Epithelial cell of esophagus (primary cell): Measurements from ENCODE around the gene DIP2C.

ENCODE experiments used
- DNase-seq: peaks from one replicate; pipeline ENCODE4 v3.0.0; 2010; ENCODE audit warnings: low read depth
- H3K4me3 ChIP-seq: 2 replicates; pipeline ENCODE4 v1.5.1; 2011; ENCODE audit warnings: mild to moderate bottlenecking, low read length, control low read depth
- TF ChIP-seq, protein P1 (sequence below): IDR thresholded peaks from 2 replicates; pipeline ENCODE4 v1.5.1; 2011; ENCODE audit warnings: low read depth, mild to moderate bottlenecking, low read length, control low read depth, inconsistent platforms; ENCODE audit not compliant: insufficient read depth; ENCODE audit errors: missing control alignments

The DIP2C gene

DNA sequence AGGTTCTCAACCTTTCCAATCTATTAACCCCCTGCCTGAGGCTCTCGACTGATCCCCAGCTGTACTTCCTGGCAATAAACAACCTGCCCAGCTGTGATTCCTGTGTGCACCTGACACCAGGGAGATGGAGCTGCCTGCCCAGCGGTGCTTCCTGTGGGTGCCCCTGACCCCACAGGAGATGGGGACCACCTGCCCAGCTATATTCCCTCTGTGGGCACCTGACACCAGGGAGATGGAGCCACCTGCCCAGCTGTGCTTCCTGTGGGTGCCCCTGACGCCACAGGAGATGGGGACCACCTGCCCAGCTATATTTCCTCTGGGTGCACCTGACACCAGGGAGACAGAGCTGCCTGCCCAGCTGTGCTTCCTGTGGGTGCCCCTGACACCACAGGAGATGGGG lies 184.0 kb downstream of the DIP2C start:
- no peak for DNase-seq
- no peak overlapping the region for H3K4me3 ChIP-seq
- TF ChIP-seq, protein P1, sequence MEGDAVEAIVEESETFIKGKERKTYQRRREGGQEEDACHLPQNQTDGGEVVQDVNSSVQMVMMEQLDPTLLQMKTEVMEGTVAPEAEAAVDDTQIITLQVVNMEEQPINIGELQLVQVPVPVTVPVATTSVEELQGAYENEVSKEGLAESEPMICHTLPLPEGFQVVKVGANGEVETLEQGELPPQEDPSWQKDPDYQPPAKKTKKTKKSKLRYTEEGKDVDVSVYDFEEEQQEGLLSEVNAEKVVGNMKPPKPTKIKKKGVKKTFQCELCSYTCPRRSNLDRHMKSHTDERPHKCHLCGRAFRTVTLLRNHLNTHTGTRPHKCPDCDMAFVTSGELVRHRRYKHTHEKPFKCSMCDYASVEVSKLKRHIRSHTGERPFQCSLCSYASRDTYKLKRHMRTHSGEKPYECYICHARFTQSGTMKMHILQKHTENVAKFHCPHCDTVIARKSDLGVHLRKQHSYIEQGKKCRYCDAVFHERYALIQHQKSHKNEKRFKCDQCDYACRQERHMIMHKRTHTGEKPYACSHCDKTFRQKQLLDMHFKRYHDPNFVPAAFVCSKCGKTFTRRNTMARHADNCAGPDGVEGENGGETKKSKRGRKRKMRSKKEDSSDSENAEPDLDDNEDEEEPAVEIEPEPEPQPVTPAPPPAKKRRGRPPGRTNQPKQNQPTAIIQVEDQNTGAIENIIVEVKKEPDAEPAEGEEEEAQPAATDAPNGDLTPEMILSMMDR, result no peak

DNA sequence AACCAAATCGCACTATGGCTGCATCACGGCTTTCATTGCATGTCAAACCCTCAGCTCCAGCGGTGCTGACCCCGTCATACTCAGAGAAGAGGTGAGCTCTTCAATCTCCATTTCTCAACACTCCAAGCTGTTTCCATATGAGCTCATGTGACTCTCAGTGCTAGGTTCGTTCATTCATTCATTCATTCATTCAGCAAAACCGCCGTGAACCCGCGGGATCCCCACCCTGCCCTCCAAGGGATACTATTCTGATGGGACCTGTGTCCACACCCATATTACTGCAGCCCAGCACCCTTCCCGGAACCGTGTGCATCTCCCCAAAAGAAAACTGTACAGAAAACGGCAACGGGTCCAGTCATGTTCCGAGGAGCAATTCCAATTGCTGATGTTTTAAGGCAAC lies 184.7 kb downstream of the DIP2C start:
- DNase-seq, result no peak
- TF ChIP-seq, protein P1, result no peak
- no peak overlapping the region for H3K4me3 ChIP-seq

DNA sequence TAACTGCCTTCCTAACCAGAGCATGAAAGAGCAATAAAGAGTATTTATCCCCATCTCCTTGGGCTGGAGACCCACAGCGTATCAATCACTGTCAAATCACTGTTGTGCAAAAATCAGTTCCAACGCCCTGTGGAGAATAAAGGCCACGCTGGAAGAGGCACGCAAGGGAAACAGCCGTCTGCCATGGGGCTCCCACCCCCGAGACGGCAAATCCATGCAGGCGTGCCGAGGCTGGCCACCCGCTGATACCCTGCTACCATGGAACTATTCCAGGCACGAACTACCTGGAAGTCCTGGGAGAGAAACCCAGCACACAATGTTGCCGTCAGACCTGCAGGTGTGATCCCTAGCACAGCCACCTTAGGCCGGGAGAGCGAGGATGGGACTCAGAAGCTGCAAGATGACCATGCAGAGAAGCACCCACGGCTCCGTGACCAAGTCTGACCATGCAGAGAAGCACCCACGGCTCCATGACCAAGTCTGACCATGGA lies 185.3 kb downstream of the DIP2C start:
- no peak for DNase-seq
- no peak overlapping the region for H3K4me3 ChIP-seq
- TF ChIP-seq, protein P1, result no peak

DNA sequence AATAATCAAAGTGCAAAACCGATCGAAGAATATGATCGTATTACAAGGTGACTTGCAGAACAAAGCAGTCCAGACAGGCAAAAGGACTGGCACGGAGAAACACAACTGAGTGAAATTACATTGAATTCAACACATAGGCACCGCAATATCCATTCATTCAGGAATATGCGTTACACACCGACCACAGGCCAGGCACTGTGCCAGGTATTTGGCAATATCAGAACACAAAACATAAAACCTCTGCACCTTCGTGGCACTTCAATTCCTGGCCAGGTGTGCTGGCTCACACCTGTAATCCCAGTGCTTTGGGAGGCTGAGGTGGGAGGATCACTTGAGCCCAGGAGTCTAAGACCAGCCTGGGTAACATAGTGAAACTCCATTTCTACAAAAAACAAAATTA lies 187.9 kb downstream of the DIP2C start:
- H3K4me3 ChIP-seq, result no peak overlapping the region
- TF ChIP-seq, protein P1, result no peak
- DNase-seq, result peak; percentile 79

DNA sequence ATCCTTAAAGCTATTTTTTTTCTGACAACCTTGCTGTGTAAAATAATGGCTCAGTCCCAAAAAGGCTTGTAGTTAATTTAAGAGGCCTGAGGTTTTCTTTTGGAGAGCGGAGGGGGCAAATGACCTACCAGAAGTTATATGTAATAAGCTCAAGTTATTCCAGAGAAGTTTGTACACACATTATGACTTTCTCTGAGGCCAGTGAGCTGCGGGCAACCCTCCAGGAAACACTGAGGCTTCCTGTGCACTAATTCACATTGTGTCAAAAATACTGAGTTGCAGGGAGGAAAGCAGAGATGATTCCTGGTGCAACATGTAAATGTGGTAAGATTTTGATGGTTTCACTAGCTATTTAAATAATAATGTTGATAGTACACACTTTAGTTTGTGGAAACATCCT lies 188.6 kb downstream of the DIP2C start:
- TF ChIP-seq, protein P1, result no peak
- no peak for DNase-seq
- H3K4me3 ChIP-seq, result no peak overlapping the region

DNA sequence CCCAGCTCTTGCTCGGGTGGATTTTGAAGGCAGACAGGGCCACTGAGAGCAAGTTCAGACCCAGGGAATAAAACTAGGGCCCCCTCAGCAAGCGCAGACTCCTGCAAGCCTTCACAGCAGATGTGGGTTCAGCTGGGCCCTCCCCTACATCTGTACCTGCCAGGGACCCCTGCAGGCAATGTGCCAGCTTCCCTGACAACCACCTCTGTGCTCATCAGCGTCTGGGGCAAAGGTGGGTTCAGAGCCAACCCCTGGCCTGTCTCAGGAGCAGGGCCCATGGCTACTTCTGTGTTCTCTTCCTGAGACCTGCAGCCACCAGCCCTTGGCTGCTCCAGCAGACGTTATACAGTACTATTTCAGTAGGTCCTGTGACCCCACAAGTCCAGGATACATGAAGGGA lies 189.5 kb downstream of the DIP2C start:
- H3K4me3 ChIP-seq, result no peak overlapping the region
- DNase-seq, result no peak
- TF ChIP-seq, protein P1, result no peak

DNA sequence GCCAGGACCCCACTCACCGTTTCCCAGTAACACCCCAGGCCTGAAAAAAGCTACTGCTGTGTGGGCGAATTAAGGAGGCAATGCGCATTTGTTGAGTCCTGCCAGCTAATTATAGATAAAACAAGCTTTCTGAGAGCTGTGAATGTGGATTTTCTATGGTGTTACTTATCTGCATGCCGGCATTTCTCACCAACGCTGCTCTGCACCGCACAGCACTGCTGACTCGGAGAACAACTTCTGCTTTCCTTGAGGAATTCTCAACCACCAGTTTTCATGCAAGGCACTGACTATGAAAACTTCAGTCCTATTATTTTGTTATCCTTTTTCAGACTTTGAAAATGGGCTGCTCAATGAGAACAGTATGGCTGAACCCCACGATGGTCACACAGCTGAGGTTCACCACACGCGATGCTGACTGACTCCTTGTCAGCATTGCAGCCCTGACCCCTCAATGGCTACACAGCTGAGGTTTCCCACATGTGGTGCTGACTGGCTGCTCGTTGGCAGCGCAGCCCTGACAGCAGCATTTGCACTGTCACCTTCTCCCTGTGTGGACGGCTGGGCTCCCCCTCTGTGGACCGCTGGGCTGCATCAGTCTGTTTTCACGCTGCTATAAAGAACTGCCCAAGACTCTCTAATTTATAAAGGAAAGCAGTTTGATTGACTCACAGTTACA lies 190.6 kb downstream of the DIP2C start:
- no peak for DNase-seq
- TF ChIP-seq, protein P1, result no peak

More for the DNA sequence above, 190.6 kb downstream of the DIP2C start:
- no peak overlapping the region for H3K4me3 ChIP-seq
